Hepatocyte (in vitro differentiated cells): Measurements from ENCODE around the gene MITF. TPM values are rescaled to one million over a fixed set of nuclear protein-coding genes. Genes with fewer than 3 reads are reported as not detected.

Experiments used
- DNase-seq: peaks from one replicate; pipeline ENCODE4 v3.0.0-alpha.2; 2016; ENCODE audit warnings: low spot score
- H2AFZ ChIP-seq: fragments of 200-600 bp; sonication (generic); 2 replicates; pipeline ENCODE4 v1.6.0; 2016; ENCODE audit warnings: antibody characterized with exemption, mild to moderate bottlenecking
- H3K27ac ChIP-seq: fragments of 200-600 bp; sonication (generic); 2 replicates; pipeline ENCODE4 v1.5.1; 2016; ENCODE audit warnings: mild to moderate bottlenecking
- H3K27me3 ChIP-seq: fragments of 200-600 bp; sonication (generic); 2 replicates; pipeline ENCODE4 v1.6.1; 2016
- H3K36me3 ChIP-seq: fragments of 200-600 bp; sonication (generic); replicated peaks from 2 replicates; pipeline ENCODE4 v1.5.1; 2016; ENCODE audit warnings: low read depth; ENCODE audit not compliant: insufficient read depth
- H3K4me1 ChIP-seq: fragments of 200-600 bp; sonication (generic); 2 replicates; pipeline ENCODE4 v1.5.1; 2016; ENCODE audit warnings: mild to moderate bottlenecking, moderate library complexity; ENCODE audit not compliant: insufficient read depth
- H3K4me2 ChIP-seq: fragments of 200-600 bp; sonication (generic); 2 replicates; pipeline ENCODE4 v1.6.0; 2016
- H3K4me3 ChIP-seq: fragments of 200-600 bp; sonication (generic); 2 replicates; pipeline ENCODE4 v1.5.1; 2016; ENCODE audit warnings: mild to moderate bottlenecking
- H3K79me2 ChIP-seq: fragments of 200-600 bp; sonication (generic); 2 replicates; pipeline ENCODE4 v1.6.0; 2017; ENCODE audit warnings: mild to moderate bottlenecking
- H3K9me2 ChIP-seq: fragments of 200-600 bp; sonication (generic); replicated peaks from 2 replicates; pipeline ENCODE4 v1.6.0; 2017; ENCODE audit warnings: mild to moderate bottlenecking; ENCODE audit not compliant: insufficient read depth
- H3K9me3 ChIP-seq: fragments of 200-600 bp; sonication (generic); 2 replicates; pipeline ENCODE4 v1.5.1; 2016; ENCODE audit warnings: low read depth, mild to moderate bottlenecking
- H4K20me1 ChIP-seq: fragments of 200-600 bp; sonication (generic); 2 replicates; pipeline ENCODE4 v1.6.0; 2016; ENCODE audit warnings: mild to moderate bottlenecking; ENCODE audit not compliant: insufficient read depth, poor library complexity, severe bottlenecking
- EZH2 ChIP-seq: fragments of 200-600 bp; sonication (generic); IDR thresholded peaks from 2 replicates; pipeline ENCODE4 v1.6.1; 2016; ENCODE audit warnings: antibody characterized with exemption, mild to moderate bottlenecking, borderline replicate concordance
- EZH2phosphoT487 ChIP-seq: fragments of 200-600 bp; sonication (generic); IDR thresholded peaks from one replicate; pipeline ENCODE4 v1.6.1; 2018; ENCODE audit warnings: antibody characterized with exemption, mild to moderate bottlenecking, low read depth, moderate library complexity; ENCODE audit not compliant: unreplicated experiment, severe bottlenecking
- WGBS: methylation state at CpG from one replicate; pipeline ENCODE4 v1.1.6; 2016; ENCODE audit warnings: low lambda C conversion rate; ENCODE audit errors: missing lambda C conversion rate; 5-methylcytosine and 5-hydroxymethylcytosine counted together
- polyA plus RNA-seq: library from polyadenylated mRNA; unstranded; fragments of >200 nt; fragmentation: Nextera tagmentation; extraction: Ambion mirVana; gene quantifications from 2 replicates; pipeline ENCODE4 v1.2.1, GENCODE V29; 2016
- total RNA-seq: library from RNA; depleted of rRNA; stranded (reverse); fragments of >200 nt; gene quantifications from 2 replicates; pipeline ENCODE4 v1.2.3, GENCODE V29; 2014
- TF ChIP-seq, protein P1 (sequence below): fragments of 200-600 bp; sonication (generic); IDR thresholded peaks from 2 replicates; pipeline ENCODE4 v1.5.1; 2016; ENCODE audit warnings: antibody characterized with exemption, mild to moderate bottlenecking; ENCODE audit not compliant: poor library complexity

The MITF gene
- total and polyA plus RNA-seq, 2 experiments from 2014 or later = 7.1 to 14.2 TPM

- H4K20me1 ChIP-seq = no peaks in the 10 kb centered on the region
- no peaks in the 10 kb centered on the region for H3K9me2 ChIP-seq
- no peaks in the 10 kb centered on the region for H3K79me2 ChIP-seq
- H3K4me3 ChIP-seq = no peak overlapping the region
- H3K27ac ChIP-seq = no peak overlapping the region
- H3K36me3 ChIP-seq = no peaks in the 10 kb centered on the region
- no peak overlapping the region for H2AFZ ChIP-seq
- TF ChIP-seq, protein P1, sequence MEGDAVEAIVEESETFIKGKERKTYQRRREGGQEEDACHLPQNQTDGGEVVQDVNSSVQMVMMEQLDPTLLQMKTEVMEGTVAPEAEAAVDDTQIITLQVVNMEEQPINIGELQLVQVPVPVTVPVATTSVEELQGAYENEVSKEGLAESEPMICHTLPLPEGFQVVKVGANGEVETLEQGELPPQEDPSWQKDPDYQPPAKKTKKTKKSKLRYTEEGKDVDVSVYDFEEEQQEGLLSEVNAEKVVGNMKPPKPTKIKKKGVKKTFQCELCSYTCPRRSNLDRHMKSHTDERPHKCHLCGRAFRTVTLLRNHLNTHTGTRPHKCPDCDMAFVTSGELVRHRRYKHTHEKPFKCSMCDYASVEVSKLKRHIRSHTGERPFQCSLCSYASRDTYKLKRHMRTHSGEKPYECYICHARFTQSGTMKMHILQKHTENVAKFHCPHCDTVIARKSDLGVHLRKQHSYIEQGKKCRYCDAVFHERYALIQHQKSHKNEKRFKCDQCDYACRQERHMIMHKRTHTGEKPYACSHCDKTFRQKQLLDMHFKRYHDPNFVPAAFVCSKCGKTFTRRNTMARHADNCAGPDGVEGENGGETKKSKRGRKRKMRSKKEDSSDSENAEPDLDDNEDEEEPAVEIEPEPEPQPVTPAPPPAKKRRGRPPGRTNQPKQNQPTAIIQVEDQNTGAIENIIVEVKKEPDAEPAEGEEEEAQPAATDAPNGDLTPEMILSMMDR = no peak
- TF ChIP-seq EZH2phosphoT487 = no peak
- no peak for TF ChIP-seq EZH2
- 96% methylated on average over 1 of the region's 1 CpG for WGBS
- H3K27me3 ChIP-seq = no peaks in the 10 kb centered on the region
- H3K4me2 ChIP-seq = no peak overlapping the region
- H3K9me3 ChIP-seq = no peaks in the 10 kb centered on the region
- H3K4me1 ChIP-seq = no peaks in the 10 kb centered on the region
- no peak for DNase-seq
Measured at GRCh38 chr3:69774029-69774428, 34.8 kb downstream of the MITF start.

DNA sequence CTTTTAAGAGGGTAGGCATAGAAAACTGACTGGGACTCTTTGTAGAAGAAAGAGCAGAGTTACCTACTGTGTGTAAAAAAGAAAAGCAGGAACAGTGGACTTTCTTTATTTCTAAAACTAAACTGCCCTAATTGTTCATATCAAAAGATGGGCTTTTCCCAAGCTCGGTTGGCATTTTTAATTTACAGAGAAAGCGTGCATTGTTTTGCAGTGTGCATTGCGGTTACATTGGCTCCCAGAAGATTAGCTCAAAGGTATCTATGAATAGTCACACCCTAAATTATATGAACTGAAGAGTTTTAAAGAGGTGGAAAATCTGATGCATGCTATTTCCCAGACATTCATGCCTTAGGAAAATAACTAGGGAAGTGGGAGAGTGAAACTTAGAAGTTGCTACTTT is 36.5 kb downstream of the MITF start:
- no peak overlapping the region for H3K27ac ChIP-seq
- TF ChIP-seq EZH2phosphoT487 = no peak
- TF ChIP-seq, protein P1 = no peak
- TF ChIP-seq EZH2 = no peak
- WGBS = 91% methylated on average over 3 of the region's 3 CpGs

DNA sequence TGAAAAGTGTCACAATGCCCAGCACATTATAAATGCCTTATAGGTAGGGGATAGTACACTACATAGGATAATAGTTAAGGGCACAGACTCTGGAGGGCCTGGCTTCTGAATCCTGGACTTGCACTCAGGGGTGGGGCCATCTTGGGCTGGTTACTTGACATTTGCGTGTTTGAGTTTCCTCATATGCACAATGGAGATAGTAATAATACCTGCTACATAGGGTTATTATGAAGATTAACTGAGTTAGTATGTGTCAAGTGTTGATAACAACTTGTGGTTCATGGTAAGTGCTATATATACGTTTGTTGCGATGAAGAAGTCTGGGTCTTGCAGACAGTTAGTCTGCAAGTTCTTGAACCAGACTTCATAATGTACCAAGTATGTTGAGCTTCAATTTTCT is 37.0 kb downstream of the MITF start:
- WGBS = 96% methylated on average over 3 of the region's 3 CpGs
- H3K27ac ChIP-seq = no peak overlapping the region
- H3K9me3 ChIP-seq = no peaks in the 10 kb centered on the region
- no peaks in the 10 kb centered on the region for H3K4me1 ChIP-seq
- H3K4me2 ChIP-seq = no peak overlapping the region
- no peak overlapping the region for H3K4me3 ChIP-seq
- no peaks in the 10 kb centered on the region for H3K36me3 ChIP-seq
- no peaks in the 10 kb centered on the region for H3K9me2 ChIP-seq
- no peaks in the 10 kb centered on the region for H3K79me2 ChIP-seq
- H2AFZ ChIP-seq = no peak overlapping the region
- no peaks in the 10 kb centered on the region for H4K20me1 ChIP-seq
- TF ChIP-seq, protein P1 = no peak
- TF ChIP-seq EZH2 = no peak
- no peak for TF ChIP-seq EZH2phosphoT487
- H3K27me3 ChIP-seq = no peaks in the 10 kb centered on the region
- DNase-seq = no peak

More for the DNA sequence above, 36.5 kb downstream of the MITF start:
- no peaks in the 10 kb centered on the region for H3K27me3 ChIP-seq
- no peaks in the 10 kb centered on the region for H3K36me3 ChIP-seq
- H3K9me3 ChIP-seq = no peaks in the 10 kb centered on the region
- no peak for DNase-seq
- H2AFZ ChIP-seq = no peak overlapping the region
- no peaks in the 10 kb centered on the region for H3K9me2 ChIP-seq
- no peaks in the 10 kb centered on the region for H3K79me2 ChIP-seq
- H3K4me1 ChIP-seq = no peaks in the 10 kb centered on the region
- no peak overlapping the region for H3K4me3 ChIP-seq
- H3K4me2 ChIP-seq = no peak overlapping the region
- H4K20me1 ChIP-seq = no peaks in the 10 kb centered on the region
